ENCODE results near the gene MYMK. TPM values are rescaled to one million over a fixed set of nuclear protein-coding genes. Genes with fewer than 3 reads are reported as not detected.

Gene MYMK
- total and polyA plus RNA-seq, 2 of the 8 experiments (the other 6 are each of a cell fraction or from before 2014, with no cell fraction given): not detected

DNA sequence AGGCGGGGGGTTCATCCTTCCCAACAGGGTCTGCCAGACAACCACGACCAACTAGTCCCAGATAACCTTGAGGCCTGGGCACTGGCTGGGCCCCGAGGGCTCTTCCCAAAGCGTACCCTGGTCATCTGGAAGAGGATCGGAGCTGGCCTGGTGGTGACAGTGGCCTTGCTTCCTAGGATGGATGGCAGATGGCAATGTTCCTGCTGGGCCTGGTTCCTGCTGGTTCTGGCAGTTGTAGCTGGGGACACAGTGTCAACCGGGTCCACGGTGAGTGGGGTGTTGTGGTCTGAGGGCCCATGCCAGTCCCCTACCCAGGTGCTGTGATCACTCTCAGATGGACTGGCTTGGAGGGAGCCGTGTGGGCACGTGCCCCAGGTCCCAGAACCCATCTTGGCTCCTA, 11.8 kb upstream of the MYMK start (continued):
- TF ChIP-seq HDAC2 (IDR thresholded peaks at IDR 0.05; ENCODE audit: borderline replicate concordance in 1 of 2, low read depth in 2 of 2, low read length in 2 of 2): no peak
